Measurements from ENCODE around the gene VTN. TPM values are rescaled to one million over a fixed set of nuclear protein-coding genes. Genes with fewer than 3 reads are reported as not detected.

VTN gene
- total RNA-seq, 2 experiments from 2014 or later, result 0.15 TPM; not detected in 1

- POLR2A ChIA-PET, result interaction anchor here (0.9 to 4.4 kb wide), 5 partner anchors 12 to 89 kb away, joined by 3 to 30 read pairs (median 5); partner anchors contain the start of genes IFT20, POLDIP2 and TNFAIP1
- Mint-ChIP-seq H3K27ac (peak overlapping the region; percentile 55), H3K27me3 (no peaks in the 10 kb centered on the region), H3K4me1 (peaks cover 41% of the 10 kb centered on the region), H3K9me3 (no peaks in the 10 kb centered on the region), H3K36me3 (ENCODE audit: low read depth) (no peaks in the 10 kb centered on the region), H3K4me3 (peak overlapping the region; percentile 89)
- no peak for DNase-seq
- CTCF ChIA-PET, result interaction anchor here (0.7 to 2.8 kb wide), 6 partner anchors 9 to 514 kb away, joined by 3 to 13 read pairs (median 3); partner anchors contain the start of genes IFT20, POLDIP2 and TNFAIP1
Observed at GRCh38 chr17:28319598-28319935, 50.5 kb downstream of the VTN start.

GRCh38 chr17:28318759-28319597 lies 51.1 kb downstream of the VTN start, which contains the start of gene TMEM97:
TMEM97 (plus strand) TSS chr17:28319200; CDS start chr17:28319240, 40 bp downstream.
- peak within 1 kb of the TSS; percentile 89 for H3K4me3 Mint-ChIP-seq
- CTCF ChIA-PET, result interaction anchor here (0.7 to 2.8 kb wide), 8 partner anchors 8 to 513 kb away, joined by 3 to 13 read pairs (median 3); partner anchors contain the start of genes IFT20, POLDIP2 and TNFAIP1
- peak; percentile 95 for DNase-seq
- no peaks in the 10 kb centered on the region for H3K27me3 Mint-ChIP-seq
- peak within 1 kb of the TSS; percentile 55 for H3K27ac Mint-ChIP-seq
- no peaks in the 10 kb centered on the region for H3K9me3 Mint-ChIP-seq
- POLR2A ChIA-PET, result interaction anchor here (0.6 to 4.4 kb wide), 8 partner anchors 10 to 854 kb away, joined by 3 to 30 read pairs (median 4); partner anchors contain the start of genes IFT20, POLDIP2 and TNFAIP1
- no peaks in the 10 kb centered on the region for H3K36me3 Mint-ChIP-seq (ENCODE audit: low read depth)
- peaks cover 41% of the 10 kb centered on the region for H3K4me1 Mint-ChIP-seq

DNA sequence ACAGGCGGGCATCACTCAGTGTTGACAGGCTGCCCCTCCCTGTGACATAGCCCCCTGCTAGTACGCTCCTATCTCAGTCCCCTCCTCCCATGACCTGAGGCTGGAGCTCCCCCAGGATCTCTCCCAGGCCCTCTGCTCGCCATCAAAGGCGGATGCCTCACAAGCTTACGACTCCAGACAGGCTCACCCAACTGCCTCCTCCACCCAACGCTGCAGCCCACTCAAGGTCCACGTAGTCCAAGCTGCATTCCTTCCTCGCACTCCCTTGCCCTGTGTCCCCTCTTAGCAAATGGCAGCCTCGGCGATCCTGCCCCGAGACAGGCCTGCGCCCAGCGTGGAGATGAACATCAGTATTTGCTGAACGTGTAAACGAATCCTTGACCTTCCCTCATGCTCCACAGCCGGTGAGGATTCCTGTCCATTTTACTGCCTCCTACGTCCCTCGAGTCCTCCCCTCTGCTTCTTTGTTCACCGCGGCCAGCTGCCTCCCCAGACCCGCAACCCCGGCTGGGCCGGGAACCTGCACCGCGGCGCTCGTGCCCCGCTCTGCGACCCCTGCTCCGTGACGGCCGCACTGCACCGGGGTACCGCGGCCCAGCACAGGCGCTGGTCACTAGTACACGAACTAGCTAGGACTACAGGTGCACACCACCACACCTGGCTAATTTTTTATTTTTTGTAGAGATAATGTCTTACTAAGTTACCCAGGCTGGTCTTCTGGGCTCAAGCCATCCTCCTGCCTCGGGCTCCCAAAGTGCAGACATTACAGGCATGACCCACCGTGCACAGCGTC lies 51.9 kb downstream of the VTN start:
- no peaks in the 10 kb centered on the region for H3K9me3 Mint-ChIP-seq
- ChIA-PET POLR2A (interaction anchor here (0.6 to 4.4 kb wide), 7 partner anchors 10 to 853 kb away, joined by 3 to 30 read pairs (median 4); partner anchors contain the start of genes IFT20, POLDIP2 and TNFAIP1), CTCF (interaction anchor here (0.5 to 2.8 kb wide), 5 partner anchors 15 to 183 kb away, joined by 3 to 13 read pairs (median 5); partner anchors contain the start of genes IFT20 and TNFAIP1)
- peaks cover 4% of the 10 kb centered on the region for H3K27me3 Mint-ChIP-seq
- H3K27ac Mint-ChIP-seq, result peak overlapping the region; percentile 33
- peak overlapping the region; percentile 89 for H3K4me3 Mint-ChIP-seq
- peaks cover 41% of the 10 kb centered on the region for H3K4me1 Mint-ChIP-seq
- no peaks in the 10 kb centered on the region for H3K36me3 Mint-ChIP-seq (ENCODE audit: low read depth)
- DNase-seq, result no peak

Other genes starting within 250 kb of the VTN start
- 10 to 100 TPM; 23.3 to 26.6 TPM for gene TMEM97, start 51.1 kb downstream of the VTN start, total RNA-seq
- 10 to 100 TPM; 22.2 to 25.7 TPM for gene IFT20, start 34.8 kb downstream of the VTN start, total RNA-seq
- 10 to 100 TPM; 25.2 to 26.5 TPM for gene TNFAIP1, start 34.5 kb downstream of the VTN start, total RNA-seq
- gene POLDIP2, start 12.8 kb downstream of the VTN start, total RNA-seq, result 10 to 100 TPM; 54.3 to 56.2 TPM
- gene SEBOX, start 5.1 kb downstream of the VTN start, total RNA-seq, result not detected
- 10 to 100 TPM; 17.2 to 17.5 TPM for gene SARM1, start 1.4 kb upstream of the VTN start, total RNA-seq
- gene SLC46A1, start 35.9 kb upstream of the VTN start, total RNA-seq, result 1 to 10 TPM in 1 of 2 experiments, under 1 TPM in 1; 0.96 to 1.1 TPM
- not detected for gene SLC13A2, start 103.3 kb upstream of the VTN start, total RNA-seq
- not detected for gene FOXN1, start 136.0 kb upstream of the VTN start, total RNA-seq
- 10 to 100 TPM; 46.2 to 61.1 TPM for gene UNC119, start 182.3 kb upstream of the VTN start, total RNA-seq
- 10 to 100 TPM; 66.3 to 66.6 TPM for gene PIGS, start 201.2 kb upstream of the VTN start, total RNA-seq
- 100 to 1,000 TPM; 140 to 147 TPM for gene ALDOC, start 206.6 kb upstream of the VTN start, total RNA-seq
- gene SPAG5, start 228.7 kb upstream of the VTN start, total RNA-seq, result 100 to 1,000 TPM; 125 to 127 TPM
- 10 to 100 TPM; 15.5 to 19.7 TPM for gene RSKR, start 243.9 kb upstream of the VTN start, total RNA-seq